ENCODE data around the gene FAM135A. TPM values are rescaled to one million over a fixed set of nuclear protein-coding genes. Genes with fewer than 3 reads are reported as not detected.

FAM135A gene
- total RNA-seq, 1 experiment from 2014 or later, result 31.0 TPM

DNA sequence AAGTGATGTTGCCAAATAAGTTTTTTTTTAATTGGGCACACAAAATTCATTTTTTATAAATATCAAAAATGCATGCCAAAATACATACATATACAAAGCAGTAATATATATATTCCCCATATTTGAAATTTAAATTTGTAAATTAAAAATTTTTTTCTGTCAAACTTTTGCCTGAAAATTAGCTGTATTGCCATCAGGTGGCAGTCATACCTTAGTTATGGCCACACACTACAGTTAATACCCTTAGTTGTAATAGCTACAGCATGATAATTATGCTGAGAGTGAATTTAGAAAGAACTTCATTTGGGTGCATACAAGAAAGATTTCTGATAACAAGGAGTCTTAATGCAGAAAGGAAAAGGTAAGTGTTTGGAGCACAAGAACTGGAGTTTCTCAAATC, 107.3 kb downstream of the FAM135A start:
- H4K91ac ChIP-seq (ENCODE audit: insufficient read length, low read depth, low read length), result no peak overlapping the region
- no peak overlapping the region for H4K5ac ChIP-seq (ENCODE audit: insufficient read length, low read depth, low read length)
- no peaks in the 10 kb centered on the region for H3K79me2 ChIP-seq (ENCODE audit: insufficient read depth, low read length)
- no peak overlapping the region for H3K18ac ChIP-seq (ENCODE audit: insufficient read length, low read depth, low read length)
- H3K4ac ChIP-seq (ENCODE audit: low read depth, low read length), result no peak overlapping the region
- DNase-seq, result no peak
- H2AFZ ChIP-seq (ENCODE audit: low read length), result no peak overlapping the region
- no peaks in the 10 kb centered on the region for H3K79me1 ChIP-seq (ENCODE audit: insufficient read depth, low read depth, low read length, poor library complexity, severe bottlenecking)
- Mint-ChIP-seq H3K9me3 (no peaks in the 10 kb centered on the region; a peak in 1 of 5 replicates), H3K4me3 (no peak overlapping the region), H3K4me1 (peaks cover 0 to 3% of the 10 kb centered on the region in 2 experiments; a peak in 1 of 4 replicates), H3K36me3 (ENCODE audit: insufficient read depth in 1 of 3, low read depth in 3 of 3) (peaks cover 0 to 10% (median 3%) of the 10 kb centered on the region in 3 experiments; a peak in 4 of 7 replicates), H3K27ac (no peak overlapping the region), H3K27me3 (ENCODE audit: low read depth) (no peaks in the 10 kb centered on the region)
- no peak overlapping the region for H2BK120ac ChIP-seq (ENCODE audit: low read depth, low read length, poor library complexity, severe bottlenecking)
- H3K14ac ChIP-seq (ENCODE audit: insufficient read depth, low read length), result no peak overlapping the region
- no peaks in the 10 kb centered on the region for H3K27me3 ChIP-seq (ENCODE audit: insufficient read depth, low read length)
- H3K9ac ChIP-seq (ENCODE audit: extremely low read depth, insufficient read length, low read length), result no peak overlapping the region
- H2BK12ac ChIP-seq (ENCODE audit: insufficient read length, low read depth, low read length), result no peak overlapping the region
- TF ChIP-seq CTCF (conservative IDR thresholded peaks at IDR 0.05), result peak; percentile 65
- no peak overlapping the region for H3K27ac ChIP-seq (ENCODE audit: insufficient read length, low read depth, low read length)
- H2BK5ac ChIP-seq (ENCODE audit: insufficient read length, low read length), result no peak overlapping the region
- no peak overlapping the region for H3K23ac ChIP-seq (ENCODE audit: insufficient read length, low read depth, low read length)
- no peak overlapping the region for H3T11ph ChIP-seq (ENCODE audit: low read length)
- H2BK15ac ChIP-seq (ENCODE audit: low read depth, low read length), result no peak overlapping the region
- no peaks in the 10 kb centered on the region for H3K9me3 ChIP-seq (ENCODE audit: control insufficient read depth, low read depth, low read length)
- no peak overlapping the region for H2AK5ac ChIP-seq (ENCODE audit: insufficient read length, low read length)
- no peak overlapping the region for H3K4me2 ChIP-seq (ENCODE audit: insufficient read depth, insufficient read length, low read length)
- H2BK20ac ChIP-seq (ENCODE audit: low read depth, low read length, poor library complexity, severe bottlenecking), result no peak overlapping the region
- no peaks in the 10 kb centered on the region for H3K23me2 ChIP-seq (ENCODE audit: insufficient read length, low read depth, low read length, poor library complexity, severe bottlenecking)
- no peaks in the 10 kb centered on the region for H3K4me1 ChIP-seq (ENCODE audit: insufficient read depth, low read length)
- H3K56ac ChIP-seq (ENCODE audit: insufficient read length, low read depth, low read length), result no peak overlapping the region
- H4K20me1 ChIP-seq (ENCODE audit: control insufficient read depth, insufficient read depth, insufficient read length), result no peaks in the 10 kb centered on the region
- no peak overlapping the region for H4K8ac ChIP-seq (replicated peaks; ENCODE audit: insufficient read length, low read depth, low read length)
